Ectodermal cell (in vitro differentiated cells): Measurements from ENCODE around the gene FAM20C.

Experiments
- H3K27ac ChIP-seq: 2 replicates; pipeline ENCODE4 v1.7.0; 2013; ENCODE audit warnings: mild to moderate bottlenecking, low read depth, low read length; ENCODE audit not compliant: insufficient read depth, poor library complexity, severe bottlenecking
- H3K27me3 ChIP-seq: 2 replicates; pipeline ENCODE4 v1.7.0; 2013; ENCODE audit warnings: mild to moderate bottlenecking, low read length; ENCODE audit not compliant: insufficient read depth, control insufficient read depth, poor library complexity, severe bottlenecking
- H3K36me3 ChIP-seq: one replicate; pipeline ENCODE4 v1.7.0; 2013; ENCODE audit warnings: low read length; ENCODE audit not compliant: control insufficient read depth, insufficient read depth
- H3K4me1 ChIP-seq: one replicate; pipeline ENCODE4 v1.7.0; 2013; ENCODE audit warnings: low read length; ENCODE audit not compliant: control insufficient read depth, insufficient read depth
- H3K4me3 ChIP-seq: 2 replicates; pipeline ENCODE4 v1.7.0; 2013; ENCODE audit warnings: low read depth, low read length, control low read depth; ENCODE audit not compliant: insufficient read depth
- H3K9me3 ChIP-seq: 2 replicates; pipeline ENCODE4 v1.7.0; 2013; ENCODE audit warnings: mild to moderate bottlenecking, low read length, moderate library complexity; ENCODE audit not compliant: control insufficient read depth
- WGBS, 2 experiments: methylation state at CpG; one replicate each; pipeline ENCODE4 v1.1.7; 2013; ENCODE audit warnings: missing lambda C conversion rate in 2 of 2; 5-methylcytosine and 5-hydroxymethylcytosine counted together

Gene FAM20C

GRCh38 chr7:251446-252175, 59.2 kb downstream of the FAM20C start:
- Histone ChIP-seq H3K4me3 (no peak overlapping the region), H3K36me3 (no peaks in the 10 kb centered on the region), H3K27me3 (no peaks in the 10 kb centered on the region), H3K27ac (no peak overlapping the region), H3K4me1 (peaks cover 9% of the 10 kb centered on the region), H3K9me3 (no peaks in the 10 kb centered on the region)
- WGBS, 2 experiments: 89 to 93% methylated on average over 21 of the region's 21 CpGs

- Histone ChIP-seq H3K4me1 (peaks cover 9% of the 10 kb centered on the region), H3K4me3 (no peak overlapping the region), H3K27ac (no peak overlapping the region), H3K36me3 (no peaks in the 10 kb centered on the region), H3K27me3 (no peaks in the 10 kb centered on the region), H3K9me3 (no peaks in the 10 kb centered on the region)
- 90 to 92% methylated on average over 29 of the region's 29 CpGs for WGBS, 2 experiments
These were observed 60.0 kb downstream of the FAM20C start for GRCh38 chr7:252216-252965.

GRCh38 chr7:252981-253380, 60.6 kb downstream of the FAM20C start:
- peaks cover 9% of the 10 kb centered on the region for H3K4me1 ChIP-seq
- WGBS, 2 experiments: 93% methylated on average over 22 of the region's 22 CpGs

GRCh38 chr7:253581-254336, 61.4 kb downstream of the FAM20C start:
- peaks cover 9% of the 10 kb centered on the region for H3K4me1 ChIP-seq
- WGBS, 2 experiments: 94 to 95% methylated on average over 41 of the region's 41 CpGs
- no peaks in the 10 kb centered on the region for H3K27me3 ChIP-seq
- H3K4me3 ChIP-seq: no peak overlapping the region
- no peaks in the 10 kb centered on the region for H3K36me3 ChIP-seq
- no peaks in the 10 kb centered on the region for H3K9me3 ChIP-seq
- no peak overlapping the region for H3K27ac ChIP-seq

More at GRCh38 chr7:252981-253380, 60.6 kb downstream of the FAM20C start:
- Histone ChIP-seq H3K27me3 (no peaks in the 10 kb centered on the region), H3K4me3 (no peak overlapping the region), H3K27ac (no peak overlapping the region), H3K9me3 (no peaks in the 10 kb centered on the region), H3K36me3 (no peaks in the 10 kb centered on the region)

- Histone ChIP-seq H3K4me1 (peaks cover 9% of the 10 kb centered on the region), H3K4me3 (no peak overlapping the region), H3K9me3 (no peaks in the 10 kb centered on the region), H3K27me3 (no peaks in the 10 kb centered on the region), H3K36me3 (no peaks in the 10 kb centered on the region), H3K27ac (no peak overlapping the region)
- WGBS, 2 experiments: 94 to 95% methylated on average over 31 of the region's 31 CpGs
These were observed 62.1 kb downstream of the FAM20C start for GRCh38 chr7:254337-255037.

GRCh38 chr7:255038-255435, 62.7 kb downstream of the FAM20C start:
- Histone ChIP-seq H3K9me3 (no peaks in the 10 kb centered on the region), H3K27ac (no peak overlapping the region), H3K27me3 (no peaks in the 10 kb centered on the region), H3K4me3 (no peak overlapping the region), H3K4me1 (peaks cover 9% of the 10 kb centered on the region), H3K36me3 (no peaks in the 10 kb centered on the region)
- WGBS, 2 experiments: 90 to 91% methylated on average over 19 of the region's 19 CpGs

- Histone ChIP-seq H3K4me3 (no peak overlapping the region), H3K27ac (no peak overlapping the region), H3K27me3 (no peaks in the 10 kb centered on the region), H3K36me3 (no peaks in the 10 kb centered on the region), H3K9me3 (no peaks in the 10 kb centered on the region), H3K4me1 (peaks cover 1% of the 10 kb centered on the region)
- 93 to 95% methylated on average over 44 of the region's 44 CpGs for WGBS, 2 experiments
These were observed 63.5 kb downstream of the FAM20C start for GRCh38 chr7:255721-256361.

- no peaks in the 10 kb centered on the region for H3K4me1 ChIP-seq
- no peaks in the 10 kb centered on the region for H3K36me3 ChIP-seq
- H3K4me3 ChIP-seq: no peak overlapping the region
- H3K9me3 ChIP-seq: no peaks in the 10 kb centered on the region
- 95% methylated on average over 38 of the region's 38 CpGs for WGBS, 2 experiments
- no peaks in the 10 kb centered on the region for H3K27me3 ChIP-seq
- no peak overlapping the region for H3K27ac ChIP-seq
These were observed 64.1 kb downstream of the FAM20C start for GRCh38 chr7:256461-256940.

GRCh38 chr7:256981-257646, 64.7 kb downstream of the FAM20C start:
- H3K9me3 ChIP-seq: peaks cover 2% of the 10 kb centered on the region
- H3K4me1 ChIP-seq: no peaks in the 10 kb centered on the region
- no peak overlapping the region for H3K4me3 ChIP-seq
- no peaks in the 10 kb centered on the region for H3K36me3 ChIP-seq
- WGBS, 2 experiments: 96% methylated on average over 29 of the region's 29 CpGs
- H3K27ac ChIP-seq: no peak overlapping the region
- no peaks in the 10 kb centered on the region for H3K27me3 ChIP-seq
